ENCODE data around the gene ADGRB3. TPM values are rescaled to one million over a fixed set of nuclear protein-coding genes. Genes with fewer than 3 reads are reported as not detected.

ADGRB3 gene
- polyA plus RNA-seq, 2 of the 4 experiments (the other 2 are of a cell fraction) = not detected

- H3K4me2 ChIP-seq = no peak overlapping the region
- ATAC-seq = no peak
- no peaks in the 10 kb centered on the region for H3K4me1 ChIP-seq
- no peak for TF ChIP-seq JUNB (IDR thresholded peaks at IDR 0.05)
- no peak for FAIRE-seq
- no peaks in the 10 kb centered on the region for H3K9me3 ChIP-seq
- no peak overlapping the region for H3K27ac ChIP-seq
- H3K4me3 ChIP-seq = no peak overlapping the region
- no peak for DNase-seq (ENCODE audit: low read depth in 1 of 2, low spot score in 1 of 2)
- POLR2A ChIA-PET = no interaction called here
- CTCF ChIA-PET = no interaction called here
- 38% methylated on average over 5 of the region's 5 CpGs for WGBS (ENCODE audit: missing lambda C conversion rate)
Observed at GRCh38 chr6:68729377-68729903, 94.4 kb downstream of the ADGRB3 start.

- ChIA-PET POLR2A (no interaction called here), CTCF (no interaction called here)
- H3K4me1 ChIP-seq = no peaks in the 10 kb centered on the region
- ATAC-seq (no peak), DNase-seq (ENCODE audit: low read depth in 1 of 2, low spot score in 1 of 2) (no peak), FAIRE-seq (no peak)
- 38% methylated on average over 5 of the region's 5 CpGs for WGBS (ENCODE audit: missing lambda C conversion rate)
- H3K4me3 ChIP-seq = no peak overlapping the region
- H3K27ac ChIP-seq = no peak overlapping the region
- H3K4me2 ChIP-seq = no peak overlapping the region
- TF ChIP-seq HOXB5 (CRISPR knock-in tag; IDR thresholded peaks at IDR 0.05) (no peak), PHF8 (IDR thresholded peaks at IDR 0.05; ENCODE audit: borderline replicate concordance, low read depth) (no peak), RAD21 (conservative IDR thresholded peaks at IDR 0.05 in 1 of 2, IDR thresholded peaks at IDR 0.05 in 1 of 2) (no peak), CEBPB (IDR thresholded peaks at IDR 0.05) (no peak), MAZ (IDR thresholded peaks at IDR 0.05; ENCODE audit: borderline replicate concordance, low read depth, low read length) (no peak), JUN (IDR thresholded peaks at IDR 0.05) (no peak), CHD4 (IDR thresholded peaks at IDR 0.05; ENCODE audit: borderline replicate concordance) (no peak)
- H3K9me3 ChIP-seq = no peaks in the 10 kb centered on the region
Observed at GRCh38 chr6:68730291-68731054, 95.4 kb downstream of the ADGRB3 start.

DNA sequence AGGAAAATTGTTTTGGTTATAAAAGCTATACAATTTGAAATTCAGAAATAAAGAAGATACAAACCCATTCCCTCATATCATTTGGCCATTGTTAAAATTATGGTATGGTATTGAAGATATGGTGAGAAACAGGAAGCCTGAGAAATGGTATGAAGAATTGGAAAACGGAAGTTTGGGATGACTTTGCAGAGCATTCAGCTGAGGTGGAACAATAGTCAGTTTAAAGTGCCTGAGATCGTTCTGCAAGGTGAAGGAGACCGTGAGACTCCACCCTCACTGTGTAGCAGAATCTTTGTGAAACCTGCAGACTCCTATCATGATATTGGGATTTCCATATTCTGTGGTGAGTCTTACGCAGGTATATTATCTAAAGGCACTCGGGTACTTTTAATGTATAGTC, 97.3 kb downstream of the ADGRB3 start:
- no peak for FAIRE-seq
- Histone ChIP-seq H3K9me3 (no peaks in the 10 kb centered on the region), H3K4me1 (no peaks in the 10 kb centered on the region), H3K4me3 (no peak overlapping the region), H3K27ac (no peak overlapping the region), H3K4me2 (no peak overlapping the region)
- WGBS (ENCODE audit: missing lambda C conversion rate) = 40% methylated on average over 5 of the region's 5 CpGs
- ATAC-seq = no peak
- TF ChIP-seq REST (IDR thresholded peaks at IDR 0.05) (no peak), ESRRA (IDR thresholded peaks at IDR 0.05; ENCODE audit: borderline replicate concordance, low read length) (no peak)
- TF ChIP-seq, protein P1, sequence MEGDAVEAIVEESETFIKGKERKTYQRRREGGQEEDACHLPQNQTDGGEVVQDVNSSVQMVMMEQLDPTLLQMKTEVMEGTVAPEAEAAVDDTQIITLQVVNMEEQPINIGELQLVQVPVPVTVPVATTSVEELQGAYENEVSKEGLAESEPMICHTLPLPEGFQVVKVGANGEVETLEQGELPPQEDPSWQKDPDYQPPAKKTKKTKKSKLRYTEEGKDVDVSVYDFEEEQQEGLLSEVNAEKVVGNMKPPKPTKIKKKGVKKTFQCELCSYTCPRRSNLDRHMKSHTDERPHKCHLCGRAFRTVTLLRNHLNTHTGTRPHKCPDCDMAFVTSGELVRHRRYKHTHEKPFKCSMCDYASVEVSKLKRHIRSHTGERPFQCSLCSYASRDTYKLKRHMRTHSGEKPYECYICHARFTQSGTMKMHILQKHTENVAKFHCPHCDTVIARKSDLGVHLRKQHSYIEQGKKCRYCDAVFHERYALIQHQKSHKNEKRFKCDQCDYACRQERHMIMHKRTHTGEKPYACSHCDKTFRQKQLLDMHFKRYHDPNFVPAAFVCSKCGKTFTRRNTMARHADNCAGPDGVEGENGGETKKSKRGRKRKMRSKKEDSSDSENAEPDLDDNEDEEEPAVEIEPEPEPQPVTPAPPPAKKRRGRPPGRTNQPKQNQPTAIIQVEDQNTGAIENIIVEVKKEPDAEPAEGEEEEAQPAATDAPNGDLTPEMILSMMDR (IDR thresholded peaks at IDR 0.05) = no peak
- DNase-seq (ENCODE audit: low read depth in 1 of 2, low spot score in 1 of 2) = no peak
- ChIA-PET CTCF (no interaction called here), POLR2A (no interaction called here)

GRCh38 chr6:68735866-68736265, 100.8 kb downstream of the ADGRB3 start:
- Histone ChIP-seq H3K4me2 (no peak overlapping the region), H3K27ac (no peak overlapping the region), H3K4me1 (no peaks in the 10 kb centered on the region), H3K9me3 (no peaks in the 10 kb centered on the region), H3K4me3 (no peak overlapping the region)
- POLR2A ChIA-PET = no interaction called here
- CTCF ChIA-PET = no interaction called here
- FAIRE-seq = no peak
- DNase-seq (ENCODE audit: low read depth in 1 of 2, low spot score in 1 of 2) = no peak
- TF ChIP-seq HEYL (CRISPR knock-in tag; IDR thresholded peaks at IDR 0.05) (no peak), ZSCAN20 (CRISPR knock-in tag; IDR thresholded peaks at IDR 0.05) (no peak), CBX8 (IDR thresholded peaks at IDR 0.05) (no peak), GATA3 (IDR thresholded peaks at IDR 0.05; ENCODE audit: borderline replicate concordance) (no peak), POLR2A (IDR thresholded peaks at IDR 0.05; ENCODE audit: low read length) (no peak), E2F6 (IDR thresholded peaks at IDR 0.05; ENCODE audit: borderline replicate concordance, low read depth) (no peak), TFCP2L1 (CRISPR knock-in tag; IDR thresholded peaks at IDR 0.05) (no peak), KDM1A (IDR thresholded peaks at IDR 0.05; ENCODE audit: low read depth) (no peak), BHLHE40 (IDR thresholded peaks at IDR 0.05; ENCODE audit: low read depth, low read length) (no peak), RARB (CRISPR knock-in tag; IDR thresholded peaks at IDR 0.05) (no peak), RCOR1 (IDR thresholded peaks at IDR 0.05; ENCODE audit: low read depth, low read length) (no peak), EHF (CRISPR knock-in tag; IDR thresholded peaks at IDR 0.05) (no peak)
- ATAC-seq = no peak

All from A549 (cell line).